Umbilical cord (tissue), 2 donors: ENCODE measurements around the gene ZNF329. TPM values are rescaled to one million over a fixed set of nuclear protein-coding genes. Genes with fewer than 3 reads are reported as not detected.

Experiments used
- DNase-seq: peaks from one replicate; pipeline ENCODE4 v3.0.0-alpha.2; 2015; ENCODE audit warnings: low spot score
- total RNA-seq: library from RNA; depleted of rRNA; stranded (reverse); fragments of >200 nt; gene quantifications from one replicate; pipeline ENCODE4 v1.2.3, GENCODE V29; 2014; ENCODE audit warnings: low replicate concordance; ENCODE audit not compliant: insufficient read depth

The ZNF329 gene
- total RNA-seq, 1 donor from 2014 or later = 11.8 TPM

GRCh38 chr19:58118979-58119733, 31.4 kb downstream of the ZNF329 start:
- no peak for DNase-seq

GRCh38 chr19:58117841-58118575, 32.6 kb downstream of the ZNF329 start:
- DNase-seq = no peak

- no peak for DNase-seq
Observed at GRCh38 chr19:58108546-58108817, 42.1 kb downstream of the ZNF329 start.

DNA sequence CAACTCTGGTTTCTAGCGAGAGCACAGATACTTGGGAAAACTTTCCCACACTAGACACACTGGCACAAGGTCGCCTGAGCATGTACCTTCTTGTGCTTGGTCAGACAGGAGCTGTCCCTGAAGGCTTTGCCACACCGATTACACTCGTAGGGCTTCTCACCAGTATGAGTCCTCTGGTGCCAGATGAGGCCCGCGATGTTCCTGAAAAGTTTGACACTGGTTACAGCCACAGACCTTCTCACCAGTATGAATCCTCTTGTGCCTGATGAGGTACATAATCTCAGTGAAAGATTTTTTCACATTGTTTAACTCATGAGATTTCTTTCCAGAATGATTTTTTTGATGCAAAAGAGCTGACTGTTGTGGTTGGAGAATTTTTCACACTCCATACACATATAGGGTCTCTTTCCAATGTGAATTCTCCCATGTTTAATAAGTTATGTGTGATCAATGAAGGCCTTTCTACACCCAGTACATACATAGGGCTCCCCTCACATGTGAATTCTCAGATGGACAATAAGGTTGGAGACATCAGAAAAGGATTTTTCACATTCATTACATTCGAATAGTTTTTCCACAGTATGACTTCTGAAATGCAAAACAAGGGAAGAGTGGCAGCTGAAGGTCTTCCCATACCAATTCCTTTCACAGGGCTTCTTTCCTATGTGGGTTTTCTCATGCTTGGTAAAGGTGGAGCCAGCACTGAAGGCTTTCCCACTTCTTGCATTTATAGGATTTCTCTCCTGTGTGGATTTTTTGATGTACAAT, 42.6 kb downstream of the ZNF329 start:
- DNase-seq = no peak

- no peak for DNase-seq
Observed at GRCh38 chr19:58098682-58098998, 51.9 kb downstream of the ZNF329 start.

- peak; percentile 99 for DNase-seq
Observed at GRCh38 chr19:58097781-58098681, 52.6 kb downstream of the ZNF329 start, which contains the start of gene ZSCAN18. TSS of gene ZSCAN18 (minus strand) at chr19:58098231. CDS start at chr19:58090267, 7,964 bp downstream.

DNA sequence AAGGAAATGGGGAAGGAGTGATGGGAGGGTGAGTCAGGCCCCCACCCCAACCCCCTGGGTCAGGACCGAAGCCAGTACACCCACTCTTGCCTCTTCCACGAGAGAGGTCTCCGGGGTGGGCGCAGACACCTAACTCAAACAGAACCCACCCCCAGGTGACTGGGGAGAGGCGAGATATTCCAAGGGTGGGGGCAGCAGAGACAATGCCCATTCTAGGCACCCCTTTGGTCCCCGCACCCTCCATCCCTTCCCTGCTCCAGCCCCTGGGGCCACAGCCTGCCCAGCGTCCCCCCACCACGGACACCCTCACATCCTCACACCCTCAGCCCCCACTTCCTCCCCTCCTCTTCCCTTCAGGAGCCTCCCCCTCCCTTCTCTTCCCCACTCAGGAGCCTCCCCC, 53.2 kb downstream of the ZNF329 start:
- no peak for DNase-seq

GRCh38 chr19:58096884-58097283, 53.7 kb downstream of the ZNF329 start:
- no peak for DNase-seq

DNA sequence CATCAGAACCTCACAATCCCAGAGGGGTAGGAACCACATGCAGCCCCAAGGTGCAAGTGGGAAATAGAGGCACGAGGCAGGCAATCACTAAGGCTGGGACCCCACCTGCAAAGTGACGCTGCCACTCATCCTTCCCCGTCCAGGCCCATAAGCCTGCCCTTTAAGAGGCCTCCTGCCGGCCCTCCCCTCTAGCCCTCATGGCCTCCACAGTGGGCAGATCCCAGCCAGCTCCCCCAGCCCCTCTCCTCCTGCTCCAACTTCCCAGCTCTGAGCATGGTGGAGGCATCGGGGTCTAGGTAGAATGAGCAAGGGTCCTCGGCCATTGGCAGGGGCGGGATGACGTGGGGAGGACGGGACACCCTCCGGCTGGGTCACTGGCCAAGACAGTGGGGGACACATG, 55.3 kb downstream of the ZNF329 start:
- DNase-seq = no peak

DNA sequence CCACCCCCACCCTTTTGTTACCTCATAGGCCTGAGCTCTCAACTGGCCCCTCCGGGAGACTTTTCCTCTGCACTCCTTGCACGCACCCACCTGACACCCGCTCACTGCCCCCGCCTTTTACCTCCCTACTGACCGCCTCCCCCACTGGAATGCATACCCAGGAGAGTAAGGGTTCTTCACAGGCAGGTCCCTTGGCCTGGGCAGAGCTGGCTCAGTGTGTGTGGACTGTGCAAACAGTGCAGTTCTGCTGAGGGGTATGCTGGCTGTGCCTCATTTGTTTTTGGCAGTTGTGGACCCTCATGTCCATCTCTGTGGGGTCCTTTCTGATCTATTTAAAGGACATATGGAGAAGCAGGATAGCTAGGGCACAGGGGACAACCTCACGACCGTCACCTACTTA, 57.5 kb downstream of the ZNF329 start:
- DNase-seq = no peak

- no peak for DNase-seq
Observed at GRCh38 chr19:58091251-58091995, 59.2 kb downstream of the ZNF329 start.

DNA sequence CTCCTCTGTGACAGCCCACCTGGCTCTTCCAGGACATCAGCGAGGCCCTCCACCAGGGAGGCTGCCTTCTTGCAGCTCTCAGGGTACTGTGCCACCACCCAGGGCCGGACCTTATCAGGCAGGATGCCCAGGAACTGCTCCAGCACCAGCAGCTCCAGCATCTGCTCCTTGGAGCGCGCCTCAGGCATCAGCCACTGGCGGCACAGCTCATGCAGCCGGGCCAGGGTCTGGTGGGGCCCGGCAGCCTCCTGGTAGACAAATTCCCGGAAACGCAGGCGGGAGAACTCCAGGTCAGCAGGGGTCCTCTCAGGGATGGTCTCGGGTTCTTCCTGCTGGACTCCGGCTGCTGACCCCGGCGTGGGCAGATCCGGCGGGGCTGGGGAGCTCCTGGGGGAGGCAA, 60.7 kb downstream of the ZNF329 start:
- DNase-seq = no peak

DNA sequence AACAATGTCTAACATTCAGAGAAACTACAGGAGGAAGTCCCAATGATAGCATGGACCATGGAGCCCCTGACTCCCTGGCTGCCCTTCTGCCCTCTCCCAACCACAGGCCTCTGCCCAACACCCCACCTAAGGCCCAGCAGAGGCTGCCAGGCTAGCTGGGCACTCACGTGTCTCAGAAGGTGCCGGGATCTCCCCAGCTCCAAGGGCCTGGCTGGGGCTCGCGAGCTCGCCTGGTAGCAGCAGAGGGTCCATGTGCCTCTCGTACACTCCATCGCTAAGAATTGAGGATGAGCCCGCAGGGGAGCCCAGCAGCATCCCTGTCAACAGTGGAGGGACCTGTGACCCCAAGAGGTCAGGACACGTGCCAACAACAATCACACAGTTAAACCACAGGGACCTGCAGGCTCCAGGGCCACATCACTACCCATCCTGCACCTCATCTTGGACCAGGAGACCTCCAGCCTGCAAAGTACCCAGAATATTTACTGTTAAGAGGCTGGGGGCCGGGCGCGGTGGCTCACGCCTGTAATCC, 62.0 kb downstream of the ZNF329 start:
- no peak for DNase-seq

GRCh38 chr19:58086825-58087710, 63.5 kb downstream of the ZNF329 start:
- DNase-seq = no peak

DNA sequence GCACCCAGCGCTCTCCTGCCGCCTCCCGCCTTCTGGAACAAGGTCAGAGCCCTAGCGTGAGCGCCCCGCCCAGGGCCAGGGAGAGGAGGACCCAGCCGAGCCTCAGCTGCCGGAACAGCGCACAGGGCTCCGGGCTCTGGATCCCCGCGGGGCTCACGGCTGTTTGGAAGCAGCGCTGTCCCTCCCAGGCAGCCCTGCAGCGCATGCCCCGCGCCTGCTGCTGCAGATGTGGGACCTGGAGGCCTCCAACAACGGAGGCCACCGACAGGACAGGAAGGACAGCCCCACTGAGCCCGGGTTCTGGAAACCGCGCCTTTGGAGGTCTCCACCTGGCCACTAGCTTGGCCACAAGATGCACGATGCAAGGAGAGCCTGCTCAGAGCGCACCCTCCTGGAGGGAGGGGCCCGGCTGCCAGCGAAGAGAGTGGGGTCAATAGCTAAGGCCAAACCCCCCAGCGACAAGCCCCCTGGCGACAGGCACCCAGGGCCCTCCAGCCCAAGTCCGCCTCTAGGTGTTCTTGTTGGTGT, 65.2 kb downstream of the ZNF329 start:
- no peak for DNase-seq

DNA sequence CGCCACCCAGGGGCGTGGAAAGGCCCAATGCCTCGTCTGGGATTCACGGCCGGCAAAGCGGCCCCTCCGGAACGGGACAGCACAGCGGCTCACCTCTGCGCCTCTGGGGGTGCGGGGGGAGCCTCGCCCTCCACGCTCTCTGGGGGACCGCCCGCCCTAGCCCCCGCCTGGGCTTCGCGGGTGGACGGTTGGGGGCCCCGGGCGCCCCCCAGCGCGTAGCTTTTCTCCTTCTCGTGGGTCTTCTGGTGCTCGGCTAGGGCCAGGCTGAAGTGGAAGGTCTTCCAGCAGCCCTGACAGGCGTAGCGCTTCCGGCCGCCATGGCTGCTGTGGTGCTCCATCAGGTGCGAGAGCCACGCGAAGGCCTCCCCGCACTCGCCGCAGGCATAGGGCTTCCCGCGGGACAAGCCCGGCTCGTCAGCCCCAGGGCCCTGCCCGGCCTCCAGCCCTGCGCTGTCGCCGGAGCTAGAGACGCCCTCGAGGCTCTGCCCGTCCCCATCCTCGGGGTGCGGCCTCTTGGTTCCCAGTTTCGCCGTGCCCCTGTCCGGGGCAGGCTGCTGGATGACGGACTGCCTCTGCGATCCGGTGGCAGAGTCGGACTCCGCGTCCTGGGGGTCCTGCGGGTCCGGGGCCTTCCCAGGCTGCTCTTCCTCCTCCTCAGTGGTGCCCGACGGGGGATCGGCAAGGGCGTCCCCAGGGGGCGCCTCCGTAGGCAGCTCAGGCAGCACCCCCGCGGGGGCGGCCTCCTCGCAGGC, 65.8 kb downstream of the ZNF329 start:
- DNase-seq = no peak

GRCh38 chr19:58083021-58083420, 67.6 kb downstream of the ZNF329 start:
- no peak for DNase-seq

- no peak for DNase-seq
Observed at GRCh38 chr19:58079792-58080191, 70.8 kb downstream of the ZNF329 start.
